AG09309 (cell line): ENCODE results near the gene MFAP4.

Experiments used
- DNase-seq: peaks from one replicate; pipeline ENCODE4 v3.0.0-alpha.2; 2010; ENCODE audit warnings: low read depth
- H3K4me3 ChIP-seq: 2 replicates; pipeline ENCODE4 v1.5.1; 2011; ENCODE audit warnings: mild to moderate bottlenecking, low read depth, low read length, moderate library complexity; ENCODE audit not compliant: control insufficient read depth
- CTCF ChIP-seq: IDR thresholded peaks from 2 replicates; pipeline ENCODE4 v1.5.1; 2011; ENCODE audit warnings: mild to moderate bottlenecking, low read depth, low read length, inconsistent platforms; ENCODE audit not compliant: insufficient read depth, control insufficient read depth; ENCODE audit errors: missing control alignments

Gene MFAP4

DNA sequence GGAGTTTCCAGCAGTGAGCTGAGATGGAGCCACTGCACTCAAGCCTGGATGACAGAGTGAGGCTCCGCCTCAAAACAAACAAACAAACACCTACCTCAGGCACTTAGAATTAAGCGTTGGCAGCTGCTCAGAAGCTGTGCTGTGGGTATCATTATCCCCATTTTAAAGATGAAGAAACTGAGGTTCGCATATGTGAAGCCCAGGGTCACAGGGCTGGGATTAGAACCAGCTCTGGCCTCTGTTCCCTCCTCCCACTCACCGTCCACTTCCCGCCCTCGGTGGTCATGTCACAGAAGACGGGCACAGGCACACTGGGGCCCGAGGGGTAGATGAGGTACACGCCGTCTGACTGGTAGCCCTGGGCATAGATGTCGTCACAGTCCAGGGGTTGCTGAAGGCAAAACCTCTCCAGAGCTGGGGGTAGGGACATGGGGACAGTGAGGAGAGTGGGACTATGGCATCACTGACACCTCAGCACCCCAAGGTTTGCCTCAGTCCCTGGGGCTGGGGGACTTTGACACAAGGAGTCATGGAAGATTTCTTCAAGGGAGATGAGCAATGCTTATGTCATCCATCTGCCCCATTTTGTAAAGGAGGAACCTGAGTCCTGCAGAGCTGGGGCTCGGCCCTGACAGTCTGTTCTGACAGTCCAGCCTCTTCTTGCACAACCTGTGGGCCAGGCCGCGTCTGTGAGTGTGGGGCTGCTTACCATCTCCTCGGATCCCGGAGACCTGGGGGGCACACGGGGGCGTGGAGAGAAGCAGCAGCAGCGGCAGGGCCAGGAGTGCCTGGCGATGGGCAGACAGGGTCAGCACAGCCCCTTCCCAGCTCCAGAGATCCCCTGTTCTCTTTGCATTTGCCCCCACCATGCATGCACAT, 700 bp downstream of the MFAP4 start:
- peak; percentile 71 for DNase-seq
- peak overlapping the region; percentile 49 for H3K4me3 ChIP-seq

GRCh38 chr17:19385521-19385983, 1.4 kb downstream of the MFAP4 start:
- TF ChIP-seq CTCF, result no peak
- H3K4me3 ChIP-seq, result no peak overlapping the region
- no peak for DNase-seq

More for the DNA sequence above, 700 bp downstream of the MFAP4 start:
- no peak for TF ChIP-seq CTCF

DNA sequence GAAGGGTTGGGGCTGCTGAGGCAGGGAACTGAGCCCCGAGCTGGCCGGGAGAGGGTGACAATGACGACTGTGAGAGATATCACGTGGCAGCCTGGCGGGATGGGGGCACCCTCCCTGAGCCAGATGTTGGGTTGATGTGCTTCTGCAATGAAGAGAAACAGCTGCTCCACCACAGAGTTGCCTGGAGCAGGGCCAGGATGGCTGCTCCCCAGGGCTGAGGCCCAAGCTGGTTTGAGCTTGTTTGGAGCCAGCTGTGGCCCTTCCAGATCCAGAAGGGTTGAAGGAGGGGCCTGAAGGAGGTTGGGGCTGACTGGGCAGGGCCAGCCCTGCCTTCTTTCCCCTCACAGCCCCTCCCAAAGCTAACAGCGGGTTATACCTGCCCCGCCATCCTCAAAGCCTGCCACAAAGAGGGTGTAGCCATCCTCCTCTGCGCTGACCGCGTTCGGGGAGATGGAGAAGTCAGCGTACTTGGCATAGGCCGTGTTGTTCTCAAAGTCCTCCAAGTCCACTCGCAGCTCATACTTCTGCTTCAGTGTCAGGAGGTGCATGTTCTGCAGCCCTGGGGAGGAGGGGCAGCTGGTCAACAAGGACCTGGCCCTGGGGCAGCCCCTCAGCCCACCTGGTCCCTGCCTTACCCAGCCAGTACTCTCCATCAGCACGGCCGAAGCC, 2.1 kb downstream of the MFAP4 start:
- H3K4me3 ChIP-seq, result peak overlapping the region; percentile 4; the same call in 1 of the 2 replicates
- peak; percentile 79 for DNase-seq
- TF ChIP-seq CTCF, result no peak

GRCh38 chr17:19383681-19384470, 3.1 kb downstream of the MFAP4 start:
- TF ChIP-seq CTCF, result no peak

GRCh38 chr17:19382531-19383444, 4.2 kb downstream of the MFAP4 start:
- TF ChIP-seq CTCF, result no peak
- no peak overlapping the region for H3K4me3 ChIP-seq
- DNase-seq, result no peak

More at GRCh38 chr17:19383681-19384470, 3.1 kb downstream of the MFAP4 start:
- DNase-seq, result no peak
- no peak overlapping the region for H3K4me3 ChIP-seq
